Right renal pelvis (tissue), 4 donors: ENCODE measurements around the gene SPCS2. TPM values are rescaled to one million over a fixed set of nuclear protein-coding genes. Genes with fewer than 3 reads are reported as not detected.
"Not testable (repeated sequence)": the region's sequence is repeated elsewhere in the genome, so short reads cannot be mapped to it uniquely, and the experiment has no call there.

Source experiments
- DNase-seq, 4 donors: peaks; one replicate each; pipeline ENCODE4 v3.0.0-alpha.2; 2013; ENCODE audit warnings: low read depth in 4 of 4, low spot score in 3 of 4, missing footprints in 1 of 4
- polyA plus RNA-seq, 4 donors: library from polyadenylated mRNA; unstranded; fragments of 120-200 nt; gene quantifications; one replicate each; pipeline ENCODE4 v1.2.1, GENCODE V29; 2013; ENCODE audit not compliant: insufficient read length in 4 of 4

The SPCS2 gene
- polyA plus RNA-seq, 4 donors: 225 to 310 (median 269) TPM

GRCh38 chr11:74990941-74991340, 41.9 kb downstream of the SPCS2 start:
- no peak for DNase-seq

GRCh38 chr11:74992852-74993251, 43.8 kb downstream of the SPCS2 start:
- DNase-seq: no peak

GRCh38 chr11:75000975-75001354, 51.9 kb downstream of the SPCS2 start:
- DNase-seq: no peak

GRCh38 chr11:75001686-75002085, 52.6 kb downstream of the SPCS2 start:
- DNase-seq: no peak

GRCh38 chr11:75002516-75002915, 53.5 kb downstream of the SPCS2 start:
- DNase-seq: no peak

GRCh38 chr11:75004215-75004614, 55.1 kb downstream of the SPCS2 start:
- DNase-seq: no peak

- DNase-seq: no peak
Measured at GRCh38 chr11:75011357-75011756, 62.3 kb downstream of the SPCS2 start.

GRCh38 chr11:75011872-75012271, 62.8 kb downstream of the SPCS2 start:
- no peak for DNase-seq

- no peak for DNase-seq
Measured at GRCh38 chr11:75013051-75013450, 64.0 kb downstream of the SPCS2 start.

GRCh38 chr11:75014129-75014528, 65.1 kb downstream of the SPCS2 start:
- no peak for DNase-seq

GRCh38 chr11:75019200-75019599, 70.1 kb downstream of the SPCS2 start:
- DNase-seq: not testable (repeated sequence)

- DNase-seq: not testable (repeated sequence)
Measured at GRCh38 chr11:75020328-75020727, 71.3 kb downstream of the SPCS2 start.

GRCh38 chr11:75022296-75022695, 73.2 kb downstream of the SPCS2 start:
- DNase-seq: peak in 1 of 4 donors; percentile 25

- DNase-seq: peak; percentile 45 to 65 (median 63)
Measured at GRCh38 chr11:75022759-75023396, 73.8 kb downstream of the SPCS2 start.

- DNase-seq: no peak
Measured at GRCh38 chr11:75023446-75024067, 74.5 kb downstream of the SPCS2 start.

GRCh38 chr11:75024068-75024449, 75.0 kb downstream of the SPCS2 start:
- no peak for DNase-seq

- no peak for DNase-seq
Measured at GRCh38 chr11:75024764-75025211, 75.7 kb downstream of the SPCS2 start.

GRCh38 chr11:75025561-75025960, 76.5 kb downstream of the SPCS2 start:
- DNase-seq: no peak

- no peak for DNase-seq
Measured at GRCh38 chr11:75028321-75028720, 79.3 kb downstream of the SPCS2 start.
